GM19043 (cell line): ENCODE results near the gene SRSF4.
"Not testable (repeated sequence)": the region's sequence is repeated elsewhere in the genome, so short reads cannot be mapped to it uniquely, and the experiment has no call there.

Source experiments
- ATAC-seq: cut with Tn5 transposase; IDR thresholded peaks from one replicate; pipeline ENCODE4 v1.9.1; 2021; ENCODE audit warnings: low read depth; ENCODE audit not compliant: unreplicated experiment

Gene SRSF4

GRCh38 chr1:29126198-29126597 lies 55.5 kb downstream of the SRSF4 start:
- ATAC-seq, result no peak

- no peak for ATAC-seq
Observed at GRCh38 chr1:29125788-29126187, 55.9 kb downstream of the SRSF4 start.

- no peak for ATAC-seq
Observed at GRCh38 chr1:29125237-29125641, 56.5 kb downstream of the SRSF4 start.

- ATAC-seq, result no peak
Observed at GRCh38 chr1:29124366-29125236, 57.1 kb downstream of the SRSF4 start.

GRCh38 chr1:29123887-29124365 lies 57.8 kb downstream of the SRSF4 start, which contains the start of gene TMEM200B:
TSS of gene TMEM200B (minus strand) at chr1:29123903. CDS start at chr1:29121828, 2,075 bp downstream.
- no peak for ATAC-seq

GRCh38 chr1:29123053-29123886 lies 58.4 kb downstream of the SRSF4 start:
- no peak for ATAC-seq

- ATAC-seq, result no peak
Observed at GRCh38 chr1:29122682-29123052, 59.0 kb downstream of the SRSF4 start.

GRCh38 chr1:29121936-29122681 lies 59.6 kb downstream of the SRSF4 start:
- no peak for ATAC-seq

GRCh38 chr1:29121516-29121935 lies 60.2 kb downstream of the SRSF4 start:
- ATAC-seq, result no peak

- no peak for ATAC-seq
Observed at GRCh38 chr1:29120947-29121485, 60.7 kb downstream of the SRSF4 start.

GRCh38 chr1:29120367-29120766 lies 61.3 kb downstream of the SRSF4 start:
- no peak for ATAC-seq

- ATAC-seq, result no peak
Observed at GRCh38 chr1:29119121-29119929, 62.4 kb downstream of the SRSF4 start.

- no peak for ATAC-seq
Observed at GRCh38 chr1:29117381-29117780, 64.3 kb downstream of the SRSF4 start.

GRCh38 chr1:29114654-29115053 lies 67.0 kb downstream of the SRSF4 start:
- no peak for ATAC-seq

GRCh38 chr1:29113413-29114117 lies 68.1 kb downstream of the SRSF4 start:
- no peak for ATAC-seq

GRCh38 chr1:29112705-29113412 lies 68.8 kb downstream of the SRSF4 start:
- ATAC-seq, result no peak

GRCh38 chr1:29108041-29108440 lies 73.7 kb downstream of the SRSF4 start:
- not testable (repeated sequence) for ATAC-seq

GRCh38 chr1:29105822-29106221 lies 75.9 kb downstream of the SRSF4 start:
- ATAC-seq, result no peak
